ENCODE measurements around the gene HPSE2. TPM values are rescaled to one million over a fixed set of nuclear protein-coding genes. Genes with fewer than 3 reads are reported as not detected.

HPSE2 gene
- total RNA-seq, 1 experiment from 2014 or later: 0.20 TPM

DNA sequence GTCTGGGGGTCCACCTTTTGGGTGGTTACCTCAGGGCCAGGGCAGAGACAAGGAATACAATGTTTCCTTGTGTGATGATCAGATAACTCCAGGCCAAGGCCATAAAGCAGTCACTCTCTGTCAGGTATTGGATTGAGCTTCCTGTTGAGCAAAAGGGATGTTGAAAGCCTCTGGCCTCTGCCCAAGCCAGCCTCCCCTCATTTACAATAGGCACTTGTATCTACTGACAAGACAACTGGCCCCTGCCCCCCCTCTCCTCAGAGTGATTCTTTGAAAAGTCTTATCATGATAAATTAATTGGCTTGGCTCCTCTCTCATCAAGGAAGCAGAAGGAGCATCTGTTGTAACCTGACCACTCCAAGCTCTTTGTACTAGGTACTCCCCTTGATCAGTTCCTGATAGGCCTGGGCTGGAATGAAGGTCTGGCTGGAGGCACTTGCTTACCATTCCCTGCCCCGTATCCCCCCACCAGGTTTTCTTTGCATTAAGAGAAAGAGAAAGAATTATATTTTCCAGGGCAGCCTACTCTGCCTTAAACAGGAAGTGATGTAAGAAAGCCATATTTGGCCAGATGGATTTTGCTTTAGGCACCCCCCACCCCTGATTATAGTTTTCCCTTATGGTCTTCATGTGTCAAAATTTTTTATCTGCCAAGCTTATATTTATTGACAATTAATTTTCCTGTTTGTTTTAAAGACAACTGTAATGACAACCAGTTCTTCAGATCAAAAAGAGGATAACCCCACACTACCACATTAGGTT lies 746.8 kb downstream of the HPSE2 start:
- peaks cover 3 to 4% of the 10 kb centered on the region in 2 experiments; a peak in 3 of 5 replicates for H3K9me3 Mint-ChIP-seq
- Histone ChIP-seq H3K27ac (ENCODE audit: insufficient read length, low read depth, low read length) (no peak overlapping the region), H4K5ac (ENCODE audit: insufficient read length, low read depth, low read length) (no peak overlapping the region), H4K8ac (replicated peaks; ENCODE audit: insufficient read length, low read depth, low read length) (no peak overlapping the region), H3K27me3 (ENCODE audit: insufficient read depth, low read length) (no peaks in the 10 kb centered on the region), H3T11ph (ENCODE audit: low read length) (no peak overlapping the region), H3K4me1 (ENCODE audit: insufficient read depth, low read length) (no peaks in the 10 kb centered on the region), H2BK15ac (ENCODE audit: low read depth, low read length) (no peak overlapping the region), H2BK5ac (ENCODE audit: insufficient read length, low read length) (no peak overlapping the region), H3K79me2 (ENCODE audit: insufficient read depth, low read length) (no peaks in the 10 kb centered on the region), H3K4me2 (ENCODE audit: insufficient read depth, insufficient read length, low read length) (no peak overlapping the region), H3K56ac (ENCODE audit: insufficient read length, low read depth, low read length) (no peak overlapping the region), H4K91ac (ENCODE audit: insufficient read length, low read depth, low read length) (no peak overlapping the region), H2AK5ac (ENCODE audit: insufficient read length, low read length) (no peak overlapping the region), H2BK120ac (ENCODE audit: low read depth, low read length, poor library complexity, severe bottlenecking) (no peak overlapping the region), H3K9ac (ENCODE audit: extremely low read depth, insufficient read length, low read length) (no peak overlapping the region), H3K9me3 (ENCODE audit: control insufficient read depth, low read depth, low read length) (no peaks in the 10 kb centered on the region), H2BK12ac (ENCODE audit: insufficient read length, low read depth, low read length) (no peak overlapping the region), H4K20me1 (ENCODE audit: control insufficient read depth, insufficient read depth, insufficient read length) (no peaks in the 10 kb centered on the region), H3K23ac (ENCODE audit: insufficient read length, low read depth, low read length) (no peak overlapping the region), H2BK20ac (ENCODE audit: low read depth, low read length, poor library complexity, severe bottlenecking) (no peak overlapping the region), H3K4ac (ENCODE audit: low read depth, low read length) (no peak overlapping the region), H3K79me1 (ENCODE audit: insufficient read depth, low read depth, low read length, poor library complexity, severe bottlenecking) (no peaks in the 10 kb centered on the region), H3K18ac (ENCODE audit: insufficient read length, low read depth, low read length) (no peak overlapping the region), H3K23me2 (ENCODE audit: insufficient read length, low read depth, low read length, poor library complexity, severe bottlenecking) (no peaks in the 10 kb centered on the region), H3K14ac (ENCODE audit: insufficient read depth, low read length) (no peak overlapping the region), H2AFZ (ENCODE audit: low read length) (no peak overlapping the region)
- H3K27me3 Mint-ChIP-seq (ENCODE audit: low read depth): peaks cover 3% of the 10 kb centered on the region; the same call in 1 of the 2 replicates
- H3K4me3 Mint-ChIP-seq: no peak overlapping the region
- no peak for TF ChIP-seq CTCF (conservative IDR thresholded peaks at IDR 0.05)
- no CpG with 5 or more reads among the region's 1 CpG for WGBS (ENCODE audit: extremely low coverage, insufficient read length, low lambda C conversion rate)
- H3K36me3 Mint-ChIP-seq (ENCODE audit: insufficient read depth in 1 of 3, low read depth in 3 of 3): peaks cover 0 to 4% (median 0%) of the 10 kb centered on the region in 3 experiments; a peak in 2 of 7 replicates
- no peak for DNase-seq
- H3K27ac Mint-ChIP-seq: no peak overlapping the region; a peak in 1 of 7 replicates
- H3K4me1 Mint-ChIP-seq: no peaks in the 10 kb centered on the region
